ENCODE data around the gene SEMA7A.

SEMA7A gene

GRCh38 chr15:74378848-74379247, 54.9 kb downstream of the SEMA7A start:
- WGBS, 2 experiments: 53 to 54% methylated on average over 9 of the region's 9 CpGs
- Histone ChIP-seq H3K27ac (ENCODE audit: insufficient read depth, low read depth, low read length, poor library complexity, severe bottlenecking) (peak overlapping the region; percentile 26), H3K27me3 (ENCODE audit: control insufficient read depth, insufficient read depth, low read length, poor library complexity, severe bottlenecking) (peaks cover 9% of the 10 kb centered on the region), H3K4me1 (ENCODE audit: control insufficient read depth, insufficient read depth, low read length) (peaks cover 7% of the 10 kb centered on the region), H3K9me3 (ENCODE audit: control insufficient read depth, low read length) (no peaks in the 10 kb centered on the region), H3K4me3 (ENCODE audit: insufficient read depth, low read depth, low read length) (no peak overlapping the region), H3K36me3 (ENCODE audit: control insufficient read depth, insufficient read depth, low read length) (no peaks in the 10 kb centered on the region)

- Histone ChIP-seq H3K4me1 (ENCODE audit: control insufficient read depth, insufficient read depth, low read length) (peaks cover 7% of the 10 kb centered on the region), H3K36me3 (ENCODE audit: control insufficient read depth, insufficient read depth, low read length) (no peaks in the 10 kb centered on the region), H3K4me3 (ENCODE audit: insufficient read depth, low read depth, low read length) (no peak overlapping the region), H3K9me3 (ENCODE audit: control insufficient read depth, low read length) (no peaks in the 10 kb centered on the region), H3K27ac (ENCODE audit: insufficient read depth, low read depth, low read length, poor library complexity, severe bottlenecking) (no peak overlapping the region), H3K27me3 (ENCODE audit: control insufficient read depth, insufficient read depth, low read length, poor library complexity, severe bottlenecking) (peaks cover 12% of the 10 kb centered on the region)
- 89 to 91% methylated on average over 15 of the region's 15 CpGs for WGBS, 2 experiments
These were observed 55.7 kb downstream of the SEMA7A start for GRCh38 chr15:74377831-74378766.

DNA sequence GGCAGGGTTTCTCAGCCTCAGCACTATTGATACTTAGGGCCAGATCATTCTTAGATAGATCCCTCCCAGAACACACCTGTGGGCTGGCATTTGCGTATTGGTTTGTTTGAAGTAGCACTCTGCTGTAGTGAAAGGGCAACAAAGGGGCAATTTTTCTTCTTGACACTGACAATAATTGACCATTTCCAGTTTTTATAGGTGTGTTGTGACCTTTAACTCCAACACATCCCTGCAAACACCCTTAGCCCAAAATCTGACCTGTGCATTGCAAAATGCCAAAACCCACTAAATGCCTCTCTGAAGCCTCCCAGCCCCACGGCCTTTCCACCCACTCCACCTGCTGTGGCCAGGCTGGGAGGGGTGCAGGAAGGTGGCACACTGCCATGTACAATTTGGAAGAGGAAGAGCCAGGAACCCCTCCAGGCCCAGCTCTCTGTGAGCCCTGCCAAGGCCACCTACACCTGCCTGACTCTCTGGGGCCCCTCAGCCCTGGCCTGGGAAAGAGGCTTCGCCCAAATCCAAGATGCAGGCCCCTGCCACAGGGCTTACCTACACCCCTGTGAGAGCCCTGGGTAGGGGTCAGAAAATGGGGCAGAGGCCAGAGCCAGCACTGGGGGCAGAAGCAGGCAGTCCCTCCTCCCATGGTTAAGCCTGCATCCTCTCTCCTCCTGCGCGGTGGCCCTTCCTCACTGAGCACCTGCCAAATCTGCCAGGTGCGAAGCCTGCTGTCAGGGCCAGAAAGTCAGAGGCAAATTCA, 56.8 kb downstream of the SEMA7A start:
- H3K36me3 ChIP-seq (ENCODE audit: control insufficient read depth, insufficient read depth, low read length): no peaks in the 10 kb centered on the region
- H3K27me3 ChIP-seq (ENCODE audit: control insufficient read depth, insufficient read depth, low read length, poor library complexity, severe bottlenecking): peaks cover 15% of the 10 kb centered on the region
- peaks cover 7% of the 10 kb centered on the region for H3K4me1 ChIP-seq (ENCODE audit: control insufficient read depth, insufficient read depth, low read length)
- H3K4me3 ChIP-seq (ENCODE audit: insufficient read depth, low read depth, low read length): no peak overlapping the region
- 88 to 93% methylated on average over 6 of the region's 6 CpGs for WGBS, 2 experiments
- no peak overlapping the region for H3K27ac ChIP-seq (ENCODE audit: insufficient read depth, low read depth, low read length, poor library complexity, severe bottlenecking)
- no peaks in the 10 kb centered on the region for H3K9me3 ChIP-seq (ENCODE audit: control insufficient read depth, low read length)

- H3K27me3 ChIP-seq (ENCODE audit: control insufficient read depth, insufficient read depth, low read length, poor library complexity, severe bottlenecking): peaks cover 15% of the 10 kb centered on the region
- H3K4me1 ChIP-seq (ENCODE audit: control insufficient read depth, insufficient read depth, low read length): peaks cover 7% of the 10 kb centered on the region
- no peaks in the 10 kb centered on the region for H3K9me3 ChIP-seq (ENCODE audit: control insufficient read depth, low read length)
These were observed 57.5 kb downstream of the SEMA7A start for GRCh38 chr15:74376226-74376625.

DNA sequence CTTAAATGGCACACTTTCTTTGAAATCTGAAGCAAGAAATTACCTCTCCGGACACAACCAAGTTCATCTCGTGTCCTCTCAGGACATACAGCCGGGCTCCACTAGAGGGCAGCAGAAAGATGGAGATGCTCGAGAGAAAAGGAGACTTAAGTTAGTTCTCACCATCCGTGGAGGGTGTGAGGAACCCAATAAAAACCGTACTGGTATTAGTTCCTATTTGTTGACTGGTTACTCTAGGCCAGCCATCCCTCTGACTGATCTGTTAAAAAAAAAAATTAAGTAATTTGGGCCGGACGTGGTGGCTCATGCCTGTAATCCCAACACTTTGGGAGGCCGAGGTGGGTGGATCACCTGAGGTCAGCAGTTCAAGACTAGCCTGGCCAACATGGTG, 58.5 kb downstream of the SEMA7A start:
- H3K4me1 ChIP-seq (ENCODE audit: control insufficient read depth, insufficient read depth, low read length): peaks cover 7% of the 10 kb centered on the region
- H3K9me3 ChIP-seq (ENCODE audit: control insufficient read depth, low read length): no peaks in the 10 kb centered on the region
- 27% methylated on average over 9 of the region's 9 CpGs for WGBS, 2 experiments
- H3K27ac ChIP-seq (ENCODE audit: insufficient read depth, low read depth, low read length, poor library complexity, severe bottlenecking): no peak overlapping the region
- peaks cover 15% of the 10 kb centered on the region for H3K27me3 ChIP-seq (ENCODE audit: control insufficient read depth, insufficient read depth, low read length, poor library complexity, severe bottlenecking)
- H3K4me3 ChIP-seq (ENCODE audit: insufficient read depth, low read depth, low read length): no peak overlapping the region
- no peaks in the 10 kb centered on the region for H3K36me3 ChIP-seq (ENCODE audit: control insufficient read depth, insufficient read depth, low read length)

More at GRCh38 chr15:74376226-74376625, 57.5 kb downstream of the SEMA7A start:
- H3K4me3 ChIP-seq (ENCODE audit: insufficient read depth, low read depth, low read length): no peak overlapping the region
- H3K36me3 ChIP-seq (ENCODE audit: control insufficient read depth, insufficient read depth, low read length): no peaks in the 10 kb centered on the region
- no peak overlapping the region for H3K27ac ChIP-seq (ENCODE audit: insufficient read depth, low read depth, low read length, poor library complexity, severe bottlenecking)
- 89 to 90% methylated on average over 1 of the region's 1 CpG for WGBS, 2 experiments

GRCh38 chr15:74374648-74375302, 59.0 kb downstream of the SEMA7A start:
- no peak overlapping the region for H3K27ac ChIP-seq (ENCODE audit: insufficient read depth, low read depth, low read length, poor library complexity, severe bottlenecking)
- peaks cover 7% of the 10 kb centered on the region for H3K4me1 ChIP-seq (ENCODE audit: control insufficient read depth, insufficient read depth, low read length)
- H3K27me3 ChIP-seq (ENCODE audit: control insufficient read depth, insufficient read depth, low read length, poor library complexity, severe bottlenecking): peaks cover 15% of the 10 kb centered on the region
- peak overlapping the region; percentile 41 for H3K4me3 ChIP-seq (ENCODE audit: insufficient read depth, low read depth, low read length)
- no peaks in the 10 kb centered on the region for H3K36me3 ChIP-seq (ENCODE audit: control insufficient read depth, insufficient read depth, low read length)
- 26 to 30% methylated on average over 11 of the region's 11 CpGs for WGBS, 2 experiments
- H3K9me3 ChIP-seq (ENCODE audit: control insufficient read depth, low read length): no peaks in the 10 kb centered on the region

DNA sequence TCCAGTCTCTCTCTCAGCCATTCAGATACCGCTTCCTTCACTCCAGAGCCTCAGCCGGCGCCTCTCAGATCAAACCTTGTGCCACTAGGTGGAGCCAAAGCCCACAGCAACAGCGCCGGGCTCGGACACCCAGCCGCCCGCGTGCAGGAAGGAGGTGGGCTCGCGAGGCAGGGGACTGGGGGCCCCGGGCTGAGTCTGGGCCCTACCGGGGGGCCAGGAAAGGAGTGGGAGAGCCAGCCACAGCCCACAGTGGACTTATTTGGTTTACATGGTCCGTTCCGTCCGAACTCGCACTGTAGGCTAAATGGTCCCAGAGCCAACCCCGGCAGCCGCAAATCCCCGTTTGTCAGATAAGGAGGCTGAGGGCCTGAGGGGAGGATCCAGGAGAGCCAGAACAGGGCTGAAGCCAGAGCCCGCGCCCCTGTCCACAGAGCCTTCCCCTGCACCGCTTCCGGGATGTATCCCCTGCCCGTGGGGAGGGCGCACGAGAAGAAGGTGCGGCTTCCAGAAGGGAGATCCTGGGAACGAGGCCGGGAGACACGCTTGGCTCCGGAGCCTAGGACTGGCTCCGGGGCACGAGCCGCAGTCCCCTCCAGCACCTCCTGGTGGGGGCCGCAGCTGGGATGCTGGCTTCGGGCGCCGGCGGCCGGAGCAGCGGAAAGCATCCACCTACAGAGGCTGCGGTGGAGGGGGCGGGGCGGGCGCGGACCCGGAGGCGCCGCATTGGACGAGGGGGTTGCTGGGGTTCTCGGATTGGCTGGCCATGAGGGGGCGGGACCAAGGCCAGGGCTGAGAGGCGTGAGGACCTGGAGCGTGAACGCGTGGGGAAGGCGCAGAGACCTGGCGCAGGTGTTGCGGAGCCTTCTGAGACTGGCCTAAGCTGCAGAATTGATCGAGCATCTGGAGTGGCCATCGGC, 59.8 kb downstream of the SEMA7A start:
- H3K36me3 ChIP-seq (ENCODE audit: control insufficient read depth, insufficient read depth, low read length): no peaks in the 10 kb centered on the region
- WGBS, 2 experiments: 1% methylated on average over 62 of the region's 62 CpGs
- H3K27ac ChIP-seq (ENCODE audit: insufficient read depth, low read depth, low read length, poor library complexity, severe bottlenecking): no peak overlapping the region
- no peaks in the 10 kb centered on the region for H3K9me3 ChIP-seq (ENCODE audit: control insufficient read depth, low read length)
- H3K4me3 ChIP-seq (ENCODE audit: insufficient read depth, low read depth, low read length): peak overlapping the region; percentile 41
- H3K27me3 ChIP-seq (ENCODE audit: control insufficient read depth, insufficient read depth, low read length, poor library complexity, severe bottlenecking): peaks cover 15% of the 10 kb centered on the region
- peaks cover 6% of the 10 kb centered on the region for H3K4me1 ChIP-seq (ENCODE audit: control insufficient read depth, insufficient read depth, low read length)

DNA sequence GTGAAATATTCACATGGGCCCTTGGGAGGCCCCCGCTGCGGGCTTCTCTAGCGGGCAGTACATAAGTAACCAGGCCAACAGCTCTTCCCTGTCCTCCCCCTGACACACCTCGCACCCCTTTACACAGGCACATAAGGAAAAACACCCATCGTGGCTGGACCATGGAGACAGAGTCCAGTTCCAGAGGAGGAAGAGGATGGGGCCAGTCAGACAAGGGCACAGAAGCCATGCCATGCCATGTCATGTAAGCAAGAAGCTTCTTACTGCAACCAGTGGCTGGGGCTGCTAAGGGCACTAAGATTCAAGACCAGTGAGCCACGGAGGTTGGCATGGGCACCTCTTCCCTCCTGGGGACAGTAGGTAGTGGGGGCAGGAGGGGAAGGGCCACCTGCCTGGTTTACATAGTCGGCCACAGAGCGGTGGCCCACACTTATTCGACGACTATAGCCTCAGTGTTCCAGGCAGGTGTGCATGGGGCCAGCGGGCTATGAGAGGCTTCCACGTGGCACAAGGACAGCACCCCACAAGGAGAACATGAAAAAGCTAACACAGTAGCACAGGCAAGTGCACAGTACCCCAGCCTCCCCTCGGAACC, 60.6 kb downstream of the SEMA7A start:
- H3K36me3 ChIP-seq (ENCODE audit: control insufficient read depth, insufficient read depth, low read length): no peaks in the 10 kb centered on the region
- peaks cover 15% of the 10 kb centered on the region for H3K27me3 ChIP-seq (ENCODE audit: control insufficient read depth, insufficient read depth, low read length, poor library complexity, severe bottlenecking)
- no peak overlapping the region for H3K27ac ChIP-seq (ENCODE audit: insufficient read depth, low read depth, low read length, poor library complexity, severe bottlenecking)
- no peak overlapping the region for H3K4me3 ChIP-seq (ENCODE audit: insufficient read depth, low read depth, low read length)
- 73 to 75% methylated on average over 13 of the region's 13 CpGs for WGBS, 2 experiments
- H3K9me3 ChIP-seq (ENCODE audit: control insufficient read depth, low read length): no peaks in the 10 kb centered on the region
- peaks cover 3% of the 10 kb centered on the region for H3K4me1 ChIP-seq (ENCODE audit: control insufficient read depth, insufficient read depth, low read length)

- Histone ChIP-seq H3K27ac (ENCODE audit: insufficient read depth, low read depth, low read length, poor library complexity, severe bottlenecking) (no peak overlapping the region), H3K27me3 (ENCODE audit: control insufficient read depth, insufficient read depth, low read length, poor library complexity, severe bottlenecking) (peaks cover 34% of the 10 kb centered on the region)
These were observed 63.3 kb downstream of the SEMA7A start for GRCh38 chr15:74370471-74370870.

More at GRCh38 chr15:74370471-74370870, 63.3 kb downstream of the SEMA7A start:
- H3K4me3 ChIP-seq (ENCODE audit: insufficient read depth, low read depth, low read length): no peak overlapping the region
- no peaks in the 10 kb centered on the region for H3K9me3 ChIP-seq (ENCODE audit: control insufficient read depth, low read length)
- 84 to 91% methylated on average over 5 of the region's 5 CpGs for WGBS, 2 experiments
- peaks cover 4% of the 10 kb centered on the region for H3K4me1 ChIP-seq (ENCODE audit: control insufficient read depth, insufficient read depth, low read length)
- no peaks in the 10 kb centered on the region for H3K36me3 ChIP-seq (ENCODE audit: control insufficient read depth, insufficient read depth, low read length)

All from ectodermal cell (in vitro differentiated cells).